GM12878 (cell line): ENCODE results near the gene BEAN1. TPM values are rescaled to one million over a fixed set of nuclear protein-coding genes. Genes with fewer than 3 reads are reported as not detected.

Experiments
- ATAC-seq: fragments of 200-7000 bp; cut with Tn5 transposase; 3 replicates; pipeline ENCODE4 v1.9.1; 2020; ENCODE audit warnings: mild to moderate bottlenecking, moderate library complexity
- BruUV-seq: library from RNA; stranded (reverse); fragments of 400-500 nt; replicated peaks from 2 replicates; lab custom pipeline; 2021; lab: Mats Ljungman, UMichigan
- CTCF ChIA-PET: fragments of 300-600 bp; sonication (Branson Sonifier 250); formaldehyde crosslinking; extraction: SDS; loops from one replicate; lab custom pipeline; 2021; ENCODE audit warnings: inconsistent platforms; lab: Yijun Ruan, JAX
- POLR2A ChIA-PET: fragments of 350-600 bp; formaldehyde crosslinking; extraction: SDS; loops from one replicate; lab custom pipeline; 2021; ENCODE audit warnings: inconsistent platforms; lab: Charles Lee
- RAD21 ChIA-PET: fragments of 300-600 bp; sonication (Branson Sonifier 250); formaldehyde crosslinking; loops from one replicate; lab custom pipeline; 2023; ENCODE audit warnings: antibody characterized with exemption; ENCODE audit not compliant: unreplicated experiment; lab: Charles Lee
- SMC1A ChIA-PET: fragments of 300-600 bp; sonication (Branson Sonifier 250); formaldehyde crosslinking; loops from one replicate; lab custom pipeline; 2023; ENCODE audit not compliant: unreplicated experiment, uncharacterized antibody; lab: Charles Lee
- DNase-seq: peaks from one replicate; pipeline ENCODE4 v3.0.0-alpha.2; 2011; ENCODE audit warnings: low read depth, low spot score
- FAIRE-seq: peaks from 3 replicates; lab custom pipeline; 2011; peaks lifted over from hg19 to GRCh38; lab: Jason Lieb, UNC
- H2AFZ ChIP-seq: 2 replicates; pipeline ENCODE4 v1.6.0; 2011; ENCODE audit warnings: low read depth, low read length, control low read depth; ENCODE audit not compliant: control insufficient read depth
- H3K27ac ChIP-seq: 2 replicates; pipeline ENCODE4 v1.5.1; 2011; ENCODE audit warnings: control low read depth; ENCODE audit not compliant: control insufficient read depth, insufficient read depth
- H3K27me3 ChIP-seq, 2 experiments: replicated peaks in 1 of 2; 2 replicates each; pipeline versions ENCODE4 v1.6.0 to v1.6.1; 2011; ENCODE audit warnings: low read length in 1 of 2; ENCODE audit not compliant: control insufficient read depth in 2 of 2, insufficient read depth in 2 of 2
- H3K36me3 ChIP-seq, 2 experiments: 2 replicates each; pipeline ENCODE4 v1.5.1; 2011; ENCODE audit warnings: low read length in 1 of 2; ENCODE audit not compliant: control insufficient read depth in 2 of 2, insufficient read depth in 2 of 2
- H3K4me1 ChIP-seq: 2 replicates; pipeline ENCODE4 v1.6.1; 2011; ENCODE audit warnings: mild to moderate bottlenecking, low read length, moderate library complexity, mixed read lengths; ENCODE audit not compliant: control insufficient read depth, insufficient read depth
- H3K4me2 ChIP-seq: 2 replicates; pipeline ENCODE4 v1.6.0; 2011; ENCODE audit warnings: control low read depth; ENCODE audit not compliant: control insufficient read depth, insufficient read depth
- H3K4me3 ChIP-seq: fragments of 200-600 bp; sonication (generic); 2 replicates; pipeline ENCODE4 v1.5.1; 2016
- H3K79me2 ChIP-seq: 2 replicates; pipeline ENCODE4 v1.6.0; 2011; ENCODE audit warnings: low read length; ENCODE audit not compliant: control insufficient read depth, insufficient read depth
- H3K9ac ChIP-seq: 2 replicates; pipeline ENCODE4 v1.8.0; 2011; ENCODE audit warnings: low read length, control low read depth, mixed read lengths; ENCODE audit not compliant: control insufficient read depth, insufficient read depth
- H3K9me3 ChIP-seq: replicated peaks from 3 replicates; pipeline ENCODE4 v1.5.1; 2011; ENCODE audit warnings: mild to moderate bottlenecking, low read length; ENCODE audit not compliant: control insufficient read depth, insufficient read depth
- H4K20me1 ChIP-seq: 2 replicates; pipeline ENCODE4 v1.6.0; 2011; ENCODE audit not compliant: control insufficient read depth, insufficient read depth
- CREB1 ChIP-seq: IDR thresholded peaks from 2 replicates; pipeline ENCODE4 v1.6.1; 2012; ENCODE audit warnings: low read depth, mild to moderate bottlenecking, inconsistent platforms
- GATAD2B ChIP-seq: fragments of 450-650 bp; conservative IDR thresholded peaks from 2 replicates; pipeline ENCODE4 v1.6.1; 2017; ENCODE audit warnings: low read depth, mild to moderate bottlenecking, moderate library complexity
- JUND ChIP-seq: IDR thresholded peaks from 2 replicates; pipeline ENCODE4 v1.6.1; 2012; ENCODE audit warnings: low read depth, mild to moderate bottlenecking, low read length, improper control_type of control experiment, moderate library complexity
- MYB ChIP-seq: fragments of 150-350 bp; IDR thresholded peaks from 2 replicates; pipeline ENCODE4 v1.6.1; 2014; ENCODE audit warnings: mild to moderate bottlenecking, low read depth, low read length, borderline replicate concordance
- NRF1 ChIP-seq: conservative IDR thresholded peaks from 2 replicates; pipeline ENCODE4 v1.6.1; 2011; ENCODE audit warnings: mild to moderate bottlenecking, low read depth, low read length, improper control_type of control experiment
- RAD51 ChIP-seq: fragments of 450-650 bp; IDR thresholded peaks from 2 replicates; pipeline ENCODE4 v1.6.1; 2016; ENCODE audit warnings: moderate library complexity, mild to moderate bottlenecking, inconsistent platforms
- SIX5 ChIP-seq: IDR thresholded peaks from 2 replicates; pipeline ENCODE4 v1.6.1; 2011; ENCODE audit warnings: mild to moderate bottlenecking, low read depth, low read length, moderate library complexity; ENCODE audit not compliant: severe bottlenecking
- ZNF274 ChIP-seq: IDR thresholded peaks from one replicate; pipeline ENCODE4 v1.8.0; 2011; ENCODE audit not compliant: insufficient read length, insufficient read depth
- WGBS: methylation state at CpG from one replicate; pipeline ENCODE4 v1.1.6; 2016; ENCODE audit warnings: low lambda C conversion rate; ENCODE audit not compliant: insufficient replicate concordance, insufficient coverage; ENCODE audit errors: missing lambda C conversion rate; 5-methylcytosine and 5-hydroxymethylcytosine counted together
- in situ Hi-C: fragments of 300-500 bp; cut with MboI; formaldehyde crosslinking; loops from 9 replicates; pipeline ENCODE4 v1.14.3; 2018; ENCODE audit warnings: mixed read lengths
- intact Hi-C: fragments of 100-400 bp; cut with micrococcal nuclease; formaldehyde crosslinking; loops from one replicate; pipeline ENCODE4 v1.14.2; 2022; ENCODE audit not compliant: unreplicated experiment
- polyA plus RNA-seq, 11 experiments: library from polyadenylated mRNA; depleted of rRNA in 4 of 11; unstranded in 6 of 11; stranded (reverse) in 5 of 11; fragments of >200 nt; fragmentation: Nextera tagmentation in 4 of 11; fragmentation: Illumina TruSeq in 1 of 11; extraction: Ambion mirVana in 4 of 11; extraction: Trizol in 1 of 11; gene quantifications; 1 replicate in 1 of 11; 2 replicates in 10 of 11; pipeline versions ENCODE4 v1.2.1 to v1.2.3, GENCODE V29; 2011 to 2016; ENCODE audit warnings: inconsistent platforms in 2 of 11, missing spikeins in 2 of 11, low read depth in 1 of 11
- total RNA-seq, 4 experiments: library from RNA; depleted of rRNA in 3 of 4; stranded (reverse); fragments of >200 nt in 3 of 4; fragmentation: Illumina TruSeq in 1 of 4; extraction: Trizol in 1 of 4; gene quantifications; 2 replicates each; pipeline versions ENCODE4 v1.2.1 to v1.2.3, GENCODE V29; 2013 to 2021
- TF ChIP-seq, protein P1 (sequence below): IDR thresholded peaks from 2 replicates; pipeline ENCODE4 v1.6.1; 2011; ENCODE audit warnings: borderline replicate concordance, low read depth, mild to moderate bottlenecking, moderate library complexity, mixed read lengths, low read length; ENCODE audit not compliant: insufficient read depth; ENCODE audit errors: extremely low read length
- TF ChIP-seq, protein P2 (sequence below): IDR thresholded peaks from 2 replicates; pipeline ENCODE4 v1.6.1; 2011; ENCODE audit warnings: low read depth, mild to moderate bottlenecking, low read length, moderate library complexity, borderline replicate concordance; ENCODE audit errors: extremely low read depth
- TF ChIP-seq, protein P3 (sequence below): IDR thresholded peaks from 2 replicates; pipeline ENCODE4 v1.6.1; 2012; ENCODE audit warnings: low read depth, low read length, improper control_type of control experiment
- TF ChIP-seq, protein P4 (sequence below): IDR thresholded peaks from 2 replicates; pipeline ENCODE4 v1.6.1; 2011; ENCODE audit warnings: borderline replicate concordance, low read depth, mild to moderate bottlenecking, moderate library complexity, low read length; ENCODE audit not compliant: insufficient read depth, poor library complexity, severe bottlenecking

The BEAN1 gene
- total and polyA plus RNA-seq, 10 of the 15 experiments (the other 5 are each of a cell fraction or from before 2014, with no cell fraction given): not detected

DNA sequence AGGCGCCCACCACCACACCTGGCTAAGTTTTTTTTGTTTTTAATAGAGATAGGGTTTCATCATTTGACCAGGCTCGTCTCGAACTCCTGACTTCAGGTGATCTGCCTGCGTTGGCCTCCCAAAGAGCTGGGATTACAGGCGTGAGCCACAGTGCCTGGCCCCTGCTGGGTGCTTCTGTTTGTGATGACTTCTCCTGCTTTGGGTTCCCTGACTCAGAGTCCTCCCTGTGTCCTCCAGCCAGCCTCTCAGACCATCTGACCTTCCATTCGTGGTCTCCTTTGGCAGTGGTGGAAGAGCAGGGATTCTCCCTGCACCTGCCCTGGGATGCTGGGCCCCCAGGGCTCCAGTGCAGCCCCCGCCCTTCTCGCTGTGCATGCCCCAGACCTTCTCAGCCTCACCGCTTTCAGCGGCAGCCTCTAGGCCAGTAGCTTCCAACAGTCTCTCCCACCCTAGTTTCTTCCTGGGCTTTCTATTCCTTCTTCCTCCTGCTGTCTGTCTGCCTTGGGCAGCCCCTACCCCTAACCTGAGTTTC is 13.2 kb downstream of the BEAN1 start:
- SMC1A ChIA-PET: no interaction called here
- Histone ChIP-seq H2AFZ (no peak overlapping the region), H3K36me3 (no peaks in the 10 kb centered on the region), H3K4me3 (no peak overlapping the region), H3K9ac (no peak overlapping the region), H3K9me3 (no peaks in the 10 kb centered on the region), H4K20me1 (no peaks in the 10 kb centered on the region), H3K4me2 (no peak overlapping the region), H3K27me3 (peaks cover 0 to 2% of the 10 kb centered on the region in 2 experiments; a peak in 1 of 4 replicates), H3K4me1 (no peaks in the 10 kb centered on the region), H3K79me2 (no peaks in the 10 kb centered on the region), H3K27ac (no peak overlapping the region)
- CTCF ChIA-PET: no interaction called here
- POLR2A ChIA-PET: no interaction called here
- ATAC-seq: no peak
- RAD21 ChIA-PET: no interaction called here
- 36% methylated on average over 9 of the region's 10 CpGs for WGBS
- intact Hi-C loops (no loop called here), in situ Hi-C loops (no loop called here)
- no peak for DNase-seq
- no peak for TF ChIP-seq JUND
- TF ChIP-seq, protein P1, sequence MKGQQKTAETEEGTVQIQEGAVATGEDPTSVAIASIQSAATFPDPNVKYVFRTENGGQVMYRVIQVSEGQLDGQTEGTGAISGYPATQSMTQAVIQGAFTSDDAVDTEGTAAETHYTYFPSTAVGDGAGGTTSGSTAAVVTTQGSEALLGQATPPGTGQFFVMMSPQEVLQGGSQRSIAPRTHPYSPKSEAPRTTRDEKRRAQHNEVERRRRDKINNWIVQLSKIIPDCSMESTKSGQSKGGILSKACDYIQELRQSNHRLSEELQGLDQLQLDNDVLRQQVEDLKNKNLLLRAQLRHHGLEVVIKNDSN: no peak
- TF ChIP-seq CREB1: no peak
- TF ChIP-seq RAD51: no peak
- no peak for TF ChIP-seq SIX5
- FAIRE-seq: no peak
- BruUV-seq: no TSS peak

DNA sequence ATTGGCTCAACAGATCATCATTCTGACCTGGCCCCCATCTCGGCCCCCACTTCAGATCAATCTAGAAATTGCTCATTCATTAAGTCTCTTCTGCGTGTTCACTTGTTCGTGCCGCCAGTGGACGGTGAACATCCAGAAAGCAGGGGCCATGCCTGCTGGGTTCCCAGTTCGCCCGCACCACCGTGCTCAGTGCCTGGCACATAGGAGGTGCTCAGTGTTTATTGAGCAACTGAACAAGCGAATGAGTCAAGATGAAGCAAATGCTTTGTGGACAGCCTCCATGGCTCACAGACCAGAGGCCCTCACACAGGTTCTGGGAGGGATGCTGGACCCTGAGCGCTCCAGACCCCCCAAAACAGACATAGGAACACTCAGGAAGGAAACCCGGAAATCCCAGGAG is 13.9 kb downstream of the BEAN1 start:
- H3K9ac ChIP-seq: no peak overlapping the region
- no peak for ATAC-seq
- no peak for TF ChIP-seq GATAD2B
- TF ChIP-seq, protein P2, sequence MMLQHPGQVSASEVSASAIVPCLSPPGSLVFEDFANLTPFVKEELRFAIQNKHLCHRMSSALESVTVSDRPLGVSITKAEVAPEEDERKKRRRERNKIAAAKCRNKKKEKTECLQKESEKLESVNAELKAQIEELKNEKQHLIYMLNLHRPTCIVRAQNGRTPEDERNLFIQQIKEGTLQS: no peak
- TF ChIP-seq ZNF274: no peak
- TF ChIP-seq, protein P1: no peak
- TF ChIP-seq, protein P3, sequence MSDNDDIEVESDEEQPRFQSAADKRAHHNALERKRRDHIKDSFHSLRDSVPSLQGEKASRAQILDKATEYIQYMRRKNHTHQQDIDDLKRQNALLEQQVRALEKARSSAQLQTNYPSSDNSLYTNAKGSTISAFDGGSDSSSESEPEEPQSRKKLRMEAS: no peak
- no peak for TF ChIP-seq NRF1
- TF ChIP-seq RAD51: no peak
- TF ChIP-seq MYB: no peak
- TF ChIP-seq, protein P4, sequence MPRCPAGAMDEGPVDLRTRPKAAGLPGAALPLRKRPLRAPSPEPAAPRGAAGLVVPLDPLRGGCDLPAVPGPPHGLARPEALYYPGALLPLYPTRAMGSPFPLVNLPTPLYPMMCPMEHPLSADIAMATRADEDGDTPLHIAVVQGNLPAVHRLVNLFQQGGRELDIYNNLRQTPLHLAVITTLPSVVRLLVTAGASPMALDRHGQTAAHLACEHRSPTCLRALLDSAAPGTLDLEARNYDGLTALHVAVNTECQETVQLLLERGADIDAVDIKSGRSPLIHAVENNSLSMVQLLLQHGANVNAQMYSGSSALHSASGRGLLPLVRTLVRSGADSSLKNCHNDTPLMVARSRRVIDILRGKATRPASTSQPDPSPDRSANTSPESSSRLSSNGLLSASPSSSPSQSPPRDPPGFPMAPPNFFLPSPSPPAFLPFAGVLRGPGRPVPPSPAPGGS: no peak
- TF ChIP-seq, all 136 proteins: peak for 0
- no peak overlapping the region for H2AFZ ChIP-seq
- H3K79me2 ChIP-seq: no peaks in the 10 kb centered on the region
- ChIA-PET CTCF (no interaction called here), RAD21 (no interaction called here), SMC1A (no interaction called here), POLR2A (no interaction called here)
- H3K4me3 ChIP-seq: no peak overlapping the region
- DNase-seq: no peak
- 37% methylated on average over 11 of the region's 11 CpGs for WGBS
- H3K4me2 ChIP-seq: no peak overlapping the region
- peaks cover 0 to 2% of the 10 kb centered on the region in 2 experiments; a peak in 1 of 4 replicates for H3K27me3 ChIP-seq
- FAIRE-seq: no peak
- H3K27ac ChIP-seq: no peak overlapping the region
- no peaks in the 10 kb centered on the region for H3K4me1 ChIP-seq
- no TSS peak for BruUV-seq
- H4K20me1 ChIP-seq: no peaks in the 10 kb centered on the region
- intact Hi-C loops: no loop called here
- H3K9me3 ChIP-seq: no peaks in the 10 kb centered on the region
- in situ Hi-C loops: no loop called here
- no peaks in the 10 kb centered on the region for H3K36me3 ChIP-seq
